ENCODE measurements around the gene TAS1R1. TPM values are rescaled to one million over a fixed set of nuclear protein-coding genes. Genes with fewer than 3 reads are reported as not detected.
A peak's percentile ranks its signal among the peaks of the same experiment; 100 is the strongest.

The TAS1R1 gene
- total and polyA plus RNA-seq, 9 of the 15 experiments (the other 6 are each of a cell fraction or from before 2014, with no cell fraction given) = 0.06 TPM; not detected in 8

DNA sequence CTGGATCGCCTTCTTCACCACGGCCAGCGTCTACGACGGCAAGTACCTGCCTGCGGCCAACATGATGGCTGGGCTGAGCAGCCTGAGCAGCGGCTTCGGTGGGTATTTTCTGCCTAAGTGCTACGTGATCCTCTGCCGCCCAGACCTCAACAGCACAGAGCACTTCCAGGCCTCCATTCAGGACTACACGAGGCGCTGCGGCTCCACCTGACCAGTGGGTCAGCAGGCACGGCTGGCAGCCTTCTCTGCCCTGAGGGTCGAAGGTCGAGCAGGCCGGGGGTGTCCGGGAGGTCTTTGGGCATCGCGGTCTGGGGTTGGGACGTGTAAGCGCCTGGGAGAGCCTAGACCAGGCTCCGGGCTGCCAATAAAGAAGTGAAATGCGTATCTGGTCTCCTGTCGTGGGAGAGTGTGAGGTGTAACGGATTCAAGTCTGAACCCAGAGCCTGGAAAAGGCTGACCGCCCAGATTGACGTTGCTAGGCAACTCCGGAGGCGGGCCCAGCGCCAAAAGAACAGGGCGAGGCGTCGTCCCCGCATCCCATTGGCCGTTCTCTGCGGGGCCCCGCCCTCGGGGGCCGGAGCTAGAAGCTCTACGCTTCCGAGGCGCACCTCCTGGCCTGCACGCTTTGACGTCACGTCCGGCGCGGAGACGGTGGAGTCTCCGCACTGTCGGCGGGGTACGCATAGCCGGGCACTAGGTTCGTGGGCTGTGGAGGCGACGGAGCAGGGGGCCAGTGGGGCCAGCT lies 24.4 kb downstream of the TAS1R1 start, which contains the start of gene ZBTB48 (continued):
- TF ChIP-seq, protein P1, sequence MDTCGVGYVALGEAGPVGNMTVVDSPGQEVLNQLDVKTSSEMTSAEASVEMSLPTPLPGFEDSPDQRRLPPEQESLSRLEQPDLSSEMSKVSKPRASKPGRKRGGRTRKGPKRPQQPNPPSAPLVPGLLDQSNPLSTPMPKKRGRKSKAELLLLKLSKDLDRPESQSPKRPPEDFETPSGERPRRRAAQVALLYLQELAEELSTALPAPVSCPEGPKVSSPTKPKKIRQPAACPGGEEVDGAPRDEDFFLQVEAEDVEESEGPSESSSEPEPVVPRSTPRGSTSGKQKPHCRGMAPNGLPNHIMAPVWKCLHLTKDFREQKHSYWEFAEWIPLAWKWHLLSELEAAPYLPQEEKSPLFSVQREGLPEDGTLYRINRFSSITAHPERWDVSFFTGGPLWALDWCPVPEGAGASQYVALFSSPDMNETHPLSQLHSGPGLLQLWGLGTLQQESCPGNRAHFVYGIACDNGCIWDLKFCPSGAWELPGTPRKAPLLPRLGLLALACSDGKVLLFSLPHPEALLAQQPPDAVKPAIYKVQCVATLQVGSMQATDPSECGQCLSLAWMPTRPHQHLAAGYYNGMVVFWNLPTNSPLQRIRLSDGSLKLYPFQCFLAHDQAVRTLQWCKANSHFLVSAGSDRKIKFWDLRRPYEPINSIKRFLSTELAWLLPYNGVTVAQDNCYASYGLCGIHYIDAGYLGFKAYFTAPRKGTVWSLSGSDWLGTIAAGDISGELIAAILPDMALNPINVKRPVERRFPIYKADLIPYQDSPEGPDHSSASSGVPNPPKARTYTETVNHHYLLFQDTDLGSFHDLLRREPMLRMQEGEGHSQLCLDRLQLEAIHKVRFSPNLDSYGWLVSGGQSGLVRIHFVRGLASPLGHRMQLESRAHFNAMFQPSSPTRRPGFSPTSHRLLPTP (IDR thresholded peaks at IDR 0.05; ENCODE audit: borderline replicate concordance, extremely low read depth, insufficient read length) = no peak
- TF ChIP-seq, protein P2, sequence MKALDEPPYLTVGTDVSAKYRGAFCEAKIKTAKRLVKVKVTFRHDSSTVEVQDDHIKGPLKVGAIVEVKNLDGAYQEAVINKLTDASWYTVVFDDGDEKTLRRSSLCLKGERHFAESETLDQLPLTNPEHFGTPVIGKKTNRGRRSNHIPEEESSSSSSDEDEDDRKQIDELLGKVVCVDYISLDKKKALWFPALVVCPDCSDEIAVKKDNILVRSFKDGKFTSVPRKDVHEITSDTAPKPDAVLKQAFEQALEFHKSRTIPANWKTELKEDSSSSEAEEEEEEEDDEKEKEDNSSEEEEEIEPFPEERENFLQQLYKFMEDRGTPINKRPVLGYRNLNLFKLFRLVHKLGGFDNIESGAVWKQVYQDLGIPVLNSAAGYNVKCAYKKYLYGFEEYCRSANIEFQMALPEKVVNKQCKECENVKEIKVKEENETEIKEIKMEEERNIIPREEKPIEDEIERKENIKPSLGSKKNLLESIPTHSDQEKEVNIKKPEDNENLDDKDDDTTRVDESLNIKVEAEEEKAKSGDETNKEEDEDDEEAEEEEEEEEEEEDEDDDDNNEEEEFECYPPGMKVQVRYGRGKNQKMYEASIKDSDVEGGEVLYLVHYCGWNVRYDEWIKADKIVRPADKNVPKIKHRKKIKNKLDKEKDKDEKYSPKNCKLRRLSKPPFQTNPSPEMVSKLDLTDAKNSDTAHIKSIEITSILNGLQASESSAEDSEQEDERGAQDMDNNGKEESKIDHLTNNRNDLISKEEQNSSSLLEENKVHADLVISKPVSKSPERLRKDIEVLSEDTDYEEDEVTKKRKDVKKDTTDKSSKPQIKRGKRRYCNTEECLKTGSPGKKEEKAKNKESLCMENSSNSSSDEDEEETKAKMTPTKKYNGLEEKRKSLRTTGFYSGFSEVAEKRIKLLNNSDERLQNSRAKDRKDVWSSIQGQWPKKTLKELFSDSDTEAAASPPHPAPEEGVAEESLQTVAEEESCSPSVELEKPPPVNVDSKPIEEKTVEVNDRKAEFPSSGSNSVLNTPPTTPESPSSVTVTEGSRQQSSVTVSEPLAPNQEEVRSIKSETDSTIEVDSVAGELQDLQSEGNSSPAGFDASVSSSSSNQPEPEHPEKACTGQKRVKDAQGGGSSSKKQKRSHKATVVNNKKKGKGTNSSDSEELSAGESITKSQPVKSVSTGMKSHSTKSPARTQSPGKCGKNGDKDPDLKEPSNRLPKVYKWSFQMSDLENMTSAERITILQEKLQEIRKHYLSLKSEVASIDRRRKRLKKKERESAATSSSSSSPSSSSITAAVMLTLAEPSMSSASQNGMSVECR (CRISPR knock-in tag; IDR thresholded peaks at IDR 0.05) = 0 out of 2 replicates have a peak, but pooled peaks have one; percentile 3
- TF ChIP-seq JUND (IDR thresholded peaks at IDR 0.05; ENCODE audit: borderline replicate concordance, low read depth, low read length) = peak; percentile 40; the same call in 1 of the 2 replicates
- peak; percentile 13; the same call in 1 of the 3 replicates for TF ChIP-seq JUND (tag; IDR thresholded peaks at IDR 0.05; ENCODE audit: borderline replicate concordance, low read depth, low read length)
- no peak for TF ChIP-seq MECOM (CRISPR knock-in tag; IDR thresholded peaks at IDR 0.05)
- TF ChIP-seq, protein P3, sequence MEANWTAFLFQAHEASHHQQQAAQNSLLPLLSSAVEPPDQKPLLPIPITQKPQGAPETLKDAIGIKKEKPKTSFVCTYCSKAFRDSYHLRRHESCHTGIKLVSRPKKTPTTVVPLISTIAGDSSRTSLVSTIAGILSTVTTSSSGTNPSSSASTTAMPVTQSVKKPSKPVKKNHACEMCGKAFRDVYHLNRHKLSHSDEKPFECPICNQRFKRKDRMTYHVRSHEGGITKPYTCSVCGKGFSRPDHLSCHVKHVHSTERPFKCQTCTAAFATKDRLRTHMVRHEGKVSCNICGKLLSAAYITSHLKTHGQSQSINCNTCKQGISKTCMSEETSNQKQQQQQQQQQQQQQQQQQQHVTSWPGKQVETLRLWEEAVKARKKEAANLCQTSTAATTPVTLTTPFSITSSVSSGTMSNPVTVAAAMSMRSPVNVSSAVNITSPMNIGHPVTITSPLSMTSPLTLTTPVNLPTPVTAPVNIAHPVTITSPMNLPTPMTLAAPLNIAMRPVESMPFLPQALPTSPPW (CRISPR knock-in tag; IDR thresholded peaks at IDR 0.05) = peak; percentile 72; the same call in 1 of the 2 replicates
- TF ChIP-seq ZNF830 (CRISPR knock-in tag; IDR thresholded peaks at IDR 0.05) = 0 out of 2 replicates have a peak, but pooled peaks have one; percentile 35
- TF ChIP-seq ZNF75A (CRISPR knock-in tag; IDR thresholded peaks at IDR 0.05) = no peak
- TF ChIP-seq HMG20A (CRISPR knock-in tag; conservative IDR thresholded peaks at IDR 0.05) = no peak
- peak; percentile 41 for TF ChIP-seq NFYB (IDR thresholded peaks at IDR 0.05; ENCODE audit: extremely low read depth, insufficient read length)
- no peak for TF ChIP-seq PPARD (CRISPR knock-in tag; IDR thresholded peaks at IDR 0.05)
- peak; percentile 65 for TF ChIP-seq SP1 (CRISPR knock-in tag; IDR thresholded peaks at IDR 0.05)
- no peak for TF ChIP-seq HOXB6 (CRISPR knock-in tag; IDR thresholded peaks at IDR 0.05; ENCODE audit: borderline replicate concordance)
- TF ChIP-seq, protein P4, sequence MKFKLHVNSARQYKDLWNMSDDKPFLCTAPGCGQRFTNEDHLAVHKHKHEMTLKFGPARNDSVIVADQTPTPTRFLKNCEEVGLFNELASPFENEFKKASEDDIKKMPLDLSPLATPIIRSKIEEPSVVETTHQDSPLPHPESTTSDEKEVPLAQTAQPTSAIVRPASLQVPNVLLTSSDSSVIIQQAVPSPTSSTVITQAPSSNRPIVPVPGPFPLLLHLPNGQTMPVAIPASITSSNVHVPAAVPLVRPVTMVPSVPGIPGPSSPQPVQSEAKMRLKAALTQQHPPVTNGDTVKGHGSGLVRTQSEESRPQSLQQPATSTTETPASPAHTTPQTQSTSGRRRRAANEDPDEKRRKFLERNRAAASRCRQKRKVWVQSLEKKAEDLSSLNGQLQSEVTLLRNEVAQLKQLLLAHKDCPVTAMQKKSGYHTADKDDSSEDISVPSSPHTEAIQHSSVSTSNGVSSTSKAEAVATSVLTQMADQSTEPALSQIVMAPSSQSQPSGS (CRISPR knock-in tag; IDR thresholded peaks at IDR 0.05) = no peak
- peak; percentile 84 for TF ChIP-seq C11orf30 (IDR thresholded peaks at IDR 0.05; ENCODE audit: low read depth)
- TF ChIP-seq ZNF263 (CRISPR knock-in tag; IDR thresholded peaks at IDR 0.05; ENCODE audit: borderline replicate concordance) = peak; percentile 65; the same call in 1 of the 2 replicates
- TF ChIP-seq PHF8 (IDR thresholded peaks at IDR 0.05; ENCODE audit: borderline replicate concordance, low read length) = peak; percentile 92
